ENCODE data around the gene ASXL2.
"Not testable (repeated sequence)": the region's sequence is repeated elsewhere in the genome, so short reads cannot be mapped to it uniquely, and the experiment has no call there.

ASXL2 gene

GRCh38 chr2:25833566-25833965 lies 44.7 kb downstream of the ASXL2 start:
- TF ChIP-seq CTCF (IDR thresholded peaks at IDR 0.05; ENCODE audit: low read depth, low read length): no peak
- DNase-seq (ENCODE audit: extremely low read depth, low read depth): no peak

- TF ChIP-seq CTCF (IDR thresholded peaks at IDR 0.05; ENCODE audit: low read depth, low read length): no peak
- DNase-seq (ENCODE audit: extremely low read depth, low read depth): no peak
Observed at GRCh38 chr2:25832897-25833296, 45.4 kb downstream of the ASXL2 start.

GRCh38 chr2:25831746-25832449 lies 46.4 kb downstream of the ASXL2 start:
- TF ChIP-seq CTCF (IDR thresholded peaks at IDR 0.05; ENCODE audit: low read depth, low read length): no peak
- DNase-seq (ENCODE audit: extremely low read depth, low read depth): no peak

GRCh38 chr2:25829828-25830227 lies 48.5 kb downstream of the ASXL2 start:
- no peak for TF ChIP-seq CTCF (IDR thresholded peaks at IDR 0.05; ENCODE audit: low read depth, low read length)
- no peak for DNase-seq (ENCODE audit: extremely low read depth, low read depth)

GRCh38 chr2:25829377-25829704 lies 48.9 kb downstream of the ASXL2 start:
- no peak for DNase-seq (ENCODE audit: extremely low read depth, low read depth)
- TF ChIP-seq CTCF (IDR thresholded peaks at IDR 0.05; ENCODE audit: low read depth, low read length): no peak

GRCh38 chr2:25828532-25829376 lies 49.5 kb downstream of the ASXL2 start:
- DNase-seq (ENCODE audit: extremely low read depth, low read depth): not testable (repeated sequence)

- no peak for DNase-seq (ENCODE audit: extremely low read depth, low read depth)
- TF ChIP-seq CTCF (IDR thresholded peaks at IDR 0.05; ENCODE audit: low read depth, low read length): no peak
Observed at GRCh38 chr2:25825238-25825637, 53.0 kb downstream of the ASXL2 start.

All from AG09319 (cell line).